GM12891 (cell line): ENCODE results near the gene FLRT1.

Source experiments
- DNase-seq: peaks from one replicate; pipeline ENCODE4 v3.0.0; 2011; ENCODE audit warnings: low spot score; ENCODE audit not compliant: insufficient read length
- FAIRE-seq: peaks from 2 replicates; lab custom pipeline; 2011; peaks lifted over from hg19 to GRCh38; lab: Jason Lieb, UNC
- PAX5 ChIP-seq: IDR thresholded peaks from 2 replicates; pipeline ENCODE4 v1.6.1; 2011; ENCODE audit warnings: low read length, moderate library complexity, mild to moderate bottlenecking; ENCODE audit not compliant: insufficient read depth, severe bottlenecking
- POLR2A ChIP-seq: IDR thresholded peaks from 2 replicates; pipeline ENCODE4 v1.6.1; 2011; ENCODE audit warnings: low read depth, low read length, control low read depth
- POLR2AphosphoS5 ChIP-seq: IDR thresholded peaks from 2 replicates; pipeline ENCODE4 v1.6.1; 2011; ENCODE audit warnings: low read depth, low read length, control low read depth
- POU2F2 ChIP-seq: IDR thresholded peaks from 2 replicates; pipeline ENCODE4 v1.6.1; 2011; ENCODE audit warnings: low read depth, mild to moderate bottlenecking, control low read depth, low read length, moderate library complexity
- SPI1 ChIP-seq: IDR thresholded peaks from 2 replicates; pipeline ENCODE4 v1.6.1; 2011; ENCODE audit warnings: low read depth, low read length, control low read depth
- TAF1 ChIP-seq: IDR thresholded peaks from 2 replicates; pipeline ENCODE4 v1.6.1; 2011; ENCODE audit warnings: low read depth, low read length, control low read depth

FLRT1 gene

DNA sequence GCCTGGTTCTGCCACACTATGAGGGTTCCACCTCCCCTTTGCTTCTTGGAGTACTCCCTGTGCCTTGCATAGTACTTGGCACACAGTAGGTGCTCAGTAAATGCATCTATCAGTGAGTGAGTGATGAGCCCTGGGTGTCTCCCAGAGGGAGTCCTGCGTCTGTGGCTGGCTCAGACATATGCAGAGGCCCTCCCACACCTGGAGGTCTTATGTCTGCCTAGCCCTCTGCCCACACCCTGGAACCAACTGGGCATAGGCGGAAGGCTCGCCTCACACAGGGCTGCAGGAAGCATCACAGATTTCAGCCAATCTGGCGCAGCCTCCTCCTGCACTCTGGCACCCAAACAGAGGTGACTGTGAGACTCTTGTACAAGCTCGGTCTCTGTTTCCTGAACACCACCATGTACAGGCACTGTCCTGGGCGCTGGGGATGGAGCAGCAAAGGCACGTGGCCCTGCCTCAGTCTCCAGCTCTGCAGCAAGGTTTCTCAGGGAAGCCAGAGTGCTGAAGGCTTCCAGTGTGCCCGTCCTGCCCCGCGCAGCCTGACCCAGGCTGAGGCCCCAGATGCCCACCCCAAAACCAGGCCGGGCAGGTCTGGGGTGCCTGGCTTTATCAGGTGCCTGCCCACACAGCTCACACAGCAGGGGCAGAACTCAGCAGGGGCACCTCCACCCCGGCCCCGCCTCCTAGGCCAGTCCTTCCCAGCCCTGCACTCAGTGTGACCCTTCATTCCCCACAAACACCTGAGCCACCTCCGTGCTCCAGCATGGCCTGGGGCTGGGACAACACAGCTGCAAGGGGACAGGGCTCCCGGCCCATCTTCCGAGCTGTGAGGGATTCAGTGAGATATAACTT lies 26.7 kb downstream of the FLRT1 start:
- DNase-seq (no peak), FAIRE-seq (no peak)
- TF ChIP-seq PAX5 (no peak), POU2F2 (no peak), POLR2A (no peak), TAF1 (no peak), SPI1 (no peak), POLR2AphosphoS5 (no peak)

DNA sequence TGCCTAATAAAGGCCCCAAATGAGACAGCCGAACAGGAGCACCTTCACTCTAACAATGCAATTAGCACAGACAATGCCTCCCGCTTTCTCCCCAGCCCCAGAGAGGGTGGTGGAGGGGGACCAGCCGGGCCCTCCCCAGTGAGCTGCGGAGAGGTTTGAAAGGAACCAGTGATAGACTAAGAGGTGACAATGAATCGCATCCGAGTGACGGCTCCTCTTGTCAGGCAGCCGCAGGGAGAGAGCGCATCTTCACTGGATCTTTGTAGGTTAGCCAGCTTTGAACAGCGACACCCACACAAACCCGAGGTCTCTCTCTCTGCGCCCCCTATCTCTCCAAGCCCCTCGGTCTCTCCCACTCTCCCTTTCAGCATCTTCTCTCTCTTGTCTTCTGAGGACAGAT lies 28.0 kb downstream of the FLRT1 start:
- FAIRE-seq, result no peak
- DNase-seq, result no peak
- TF ChIP-seq POLR2AphosphoS5, result no peak
- no peak for TF ChIP-seq PAX5
- TF ChIP-seq POLR2A, result no peak
- no peak for TF ChIP-seq TAF1
- no peak for TF ChIP-seq SPI1
- TF ChIP-seq POU2F2, result no peak

DNA sequence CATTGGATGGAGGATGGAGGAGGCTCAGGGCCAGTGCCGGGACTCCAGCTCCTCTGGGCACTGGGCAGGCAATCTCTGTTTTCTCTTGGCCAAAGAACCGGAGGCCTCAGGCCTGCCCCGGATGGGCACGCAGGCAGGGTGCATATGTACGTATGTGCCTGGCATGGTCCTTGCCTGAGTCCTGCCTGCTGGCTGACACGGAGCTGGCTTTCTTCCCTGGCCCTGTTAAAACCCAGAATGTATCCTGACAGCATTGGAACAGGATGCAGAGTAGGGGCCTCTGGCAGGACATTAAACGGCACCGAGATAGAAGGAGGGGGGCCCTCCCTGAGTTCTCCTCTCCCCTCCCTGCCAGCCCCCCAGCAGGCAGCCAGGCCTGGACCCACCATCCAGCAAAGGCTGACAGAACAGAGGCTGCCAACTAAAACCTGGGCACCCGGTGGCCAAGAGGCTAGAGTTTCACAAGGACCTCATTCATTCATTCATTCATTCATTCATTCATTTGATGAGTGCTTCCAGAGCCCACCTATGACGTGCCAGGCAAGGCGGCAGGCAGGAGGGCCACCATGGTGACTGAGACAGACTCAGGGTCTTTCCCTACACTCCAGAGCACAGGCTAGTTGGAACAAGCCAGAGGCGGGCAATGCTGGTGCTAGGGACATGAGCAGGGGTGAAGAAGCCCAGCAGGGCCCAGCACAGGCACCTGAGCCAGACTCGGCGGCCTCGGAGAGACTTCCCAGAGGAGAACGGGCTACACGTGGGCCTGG lies 28.8 kb downstream of the FLRT1 start:
- no peak for FAIRE-seq

DNA sequence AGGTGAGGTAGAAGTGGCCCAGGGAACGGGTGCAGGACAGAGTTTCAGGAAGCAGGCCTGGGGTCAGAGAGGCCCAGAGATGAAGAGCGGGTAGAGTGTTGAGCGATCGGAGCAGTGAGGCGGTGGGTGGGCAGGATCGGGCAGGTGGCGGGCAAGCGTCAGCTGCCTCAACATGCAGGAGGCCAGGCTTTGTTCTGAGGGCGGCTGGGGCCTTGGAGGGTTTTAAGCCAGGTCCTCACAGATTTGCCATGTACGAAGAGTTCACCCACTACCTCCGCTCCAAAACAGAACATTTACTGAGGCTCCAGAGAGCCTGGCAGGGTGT lies 29.4 kb downstream of the FLRT1 start:
- DNase-seq (no peak), FAIRE-seq (no peak)
- TF ChIP-seq POLR2A, result no peak
- TF ChIP-seq POU2F2, result no peak
- TF ChIP-seq POLR2AphosphoS5, result no peak
- TF ChIP-seq PAX5, result no peak
- TF ChIP-seq SPI1, result no peak
- no peak for TF ChIP-seq TAF1

More for the DNA sequence above, 28.8 kb downstream of the FLRT1 start:
- TF ChIP-seq TAF1 (no peak), POU2F2 (no peak), POLR2A (no peak), PAX5 (no peak), SPI1 (no peak), POLR2AphosphoS5 (no peak)
- DNase-seq, result no peak

DNA sequence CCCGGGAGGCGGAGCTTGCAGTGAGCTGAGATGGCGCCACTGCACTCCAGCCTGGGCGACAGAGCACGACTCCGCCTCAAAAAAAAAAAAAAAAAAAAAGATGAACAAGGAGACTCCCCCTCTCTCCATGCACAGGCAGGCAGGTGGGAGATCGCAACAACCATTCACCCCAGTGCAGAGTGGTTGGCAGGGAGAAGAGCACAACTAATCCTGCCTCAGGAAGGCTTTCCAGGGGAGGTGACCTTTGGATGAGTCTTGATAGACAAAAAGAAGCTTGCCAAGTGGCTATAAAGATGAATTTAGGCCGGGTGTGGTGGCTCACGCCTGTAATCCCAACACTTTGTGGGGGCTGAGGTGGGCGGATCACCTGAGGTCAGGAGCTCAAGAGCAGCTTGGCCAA lies 30.0 kb downstream of the FLRT1 start:
- FAIRE-seq, result no peak
- TF ChIP-seq POU2F2 (no peak), PAX5 (no peak), POLR2AphosphoS5 (no peak), TAF1 (no peak), SPI1 (no peak), POLR2A (no peak)

DNA sequence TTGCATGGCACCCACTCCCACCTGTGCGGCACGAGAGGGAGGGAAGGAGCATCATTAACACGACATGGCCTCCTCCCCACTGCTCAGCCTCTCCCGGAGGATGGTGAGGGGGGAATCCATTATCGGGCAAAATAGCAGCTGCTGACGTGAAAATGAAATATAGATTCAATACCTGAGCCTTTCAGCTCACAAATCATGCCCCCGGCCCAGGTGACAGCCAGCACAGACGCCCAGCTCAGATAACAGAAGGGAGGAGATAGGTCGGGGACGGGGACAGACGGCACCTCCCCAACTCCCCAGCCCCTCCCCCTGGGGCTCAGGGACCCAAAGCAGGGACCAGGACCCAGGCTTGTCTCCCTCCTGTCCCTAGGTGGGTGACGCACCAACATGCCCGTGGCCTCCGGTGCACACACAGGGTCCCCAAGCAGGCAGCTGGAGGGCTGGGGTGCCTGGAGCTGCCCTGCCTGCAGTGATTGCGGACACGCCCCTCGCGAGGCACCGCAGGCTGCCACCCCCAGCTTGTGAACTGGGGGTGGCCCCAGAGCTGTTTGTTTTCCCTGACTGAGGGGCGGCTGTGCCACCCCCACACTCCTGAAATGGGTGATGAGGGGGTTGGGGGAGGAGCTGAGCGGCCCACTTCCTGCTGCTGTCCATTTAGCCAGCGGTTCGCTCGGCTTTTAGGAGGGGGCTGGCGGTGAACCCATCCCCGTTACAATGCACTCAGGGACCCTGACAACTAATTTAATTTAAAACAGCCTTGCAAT lies 31.7 kb downstream of the FLRT1 start:
- DNase-seq, result no peak
- FAIRE-seq, result no peak
- TF ChIP-seq SPI1 (no peak), TAF1 (no peak), POLR2A (no peak), POU2F2 (no peak), PAX5 (no peak), POLR2AphosphoS5 (no peak)

More for the DNA sequence above, 30.0 kb downstream of the FLRT1 start:
- no peak for DNase-seq

DNA sequence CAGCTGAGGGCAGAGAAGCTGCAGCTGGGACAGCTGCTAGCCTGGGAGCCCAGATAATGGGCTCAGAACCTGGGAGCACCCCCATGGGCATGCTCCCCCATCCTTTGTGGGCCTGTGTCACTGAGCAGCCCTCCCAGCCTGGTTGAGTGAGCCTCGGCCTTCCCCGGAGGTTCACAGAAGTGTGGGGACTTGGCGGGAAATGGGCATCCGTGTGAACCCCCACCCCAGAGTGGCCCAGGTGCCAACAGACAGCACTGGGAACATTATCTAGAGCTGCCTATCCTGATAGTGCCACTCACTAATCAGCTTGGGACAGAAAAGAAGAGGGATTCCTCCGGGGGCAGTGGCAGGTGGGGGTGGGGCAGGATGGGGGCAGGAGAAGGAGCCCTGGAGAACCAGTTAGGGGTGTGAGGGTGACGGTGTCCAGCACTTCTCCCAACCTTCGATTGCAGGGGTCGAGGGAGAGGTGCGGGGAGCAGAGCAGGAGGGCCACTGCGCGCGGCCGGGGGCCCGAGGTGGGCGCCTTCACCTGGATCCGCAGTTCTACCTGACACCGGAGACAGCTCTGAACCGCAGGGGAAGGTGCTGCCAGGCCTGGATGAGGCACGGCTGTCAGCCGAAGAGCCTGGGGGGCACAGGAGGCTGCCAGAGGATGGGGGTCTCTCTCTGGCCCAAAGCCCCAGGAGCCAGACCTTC lies 33.1 kb downstream of the FLRT1 start:
- FAIRE-seq (no peak), DNase-seq (no peak)
- TF ChIP-seq POLR2A (no peak), TAF1 (no peak), POU2F2 (no peak), SPI1 (no peak), POLR2AphosphoS5 (no peak), PAX5 (no peak)

DNA sequence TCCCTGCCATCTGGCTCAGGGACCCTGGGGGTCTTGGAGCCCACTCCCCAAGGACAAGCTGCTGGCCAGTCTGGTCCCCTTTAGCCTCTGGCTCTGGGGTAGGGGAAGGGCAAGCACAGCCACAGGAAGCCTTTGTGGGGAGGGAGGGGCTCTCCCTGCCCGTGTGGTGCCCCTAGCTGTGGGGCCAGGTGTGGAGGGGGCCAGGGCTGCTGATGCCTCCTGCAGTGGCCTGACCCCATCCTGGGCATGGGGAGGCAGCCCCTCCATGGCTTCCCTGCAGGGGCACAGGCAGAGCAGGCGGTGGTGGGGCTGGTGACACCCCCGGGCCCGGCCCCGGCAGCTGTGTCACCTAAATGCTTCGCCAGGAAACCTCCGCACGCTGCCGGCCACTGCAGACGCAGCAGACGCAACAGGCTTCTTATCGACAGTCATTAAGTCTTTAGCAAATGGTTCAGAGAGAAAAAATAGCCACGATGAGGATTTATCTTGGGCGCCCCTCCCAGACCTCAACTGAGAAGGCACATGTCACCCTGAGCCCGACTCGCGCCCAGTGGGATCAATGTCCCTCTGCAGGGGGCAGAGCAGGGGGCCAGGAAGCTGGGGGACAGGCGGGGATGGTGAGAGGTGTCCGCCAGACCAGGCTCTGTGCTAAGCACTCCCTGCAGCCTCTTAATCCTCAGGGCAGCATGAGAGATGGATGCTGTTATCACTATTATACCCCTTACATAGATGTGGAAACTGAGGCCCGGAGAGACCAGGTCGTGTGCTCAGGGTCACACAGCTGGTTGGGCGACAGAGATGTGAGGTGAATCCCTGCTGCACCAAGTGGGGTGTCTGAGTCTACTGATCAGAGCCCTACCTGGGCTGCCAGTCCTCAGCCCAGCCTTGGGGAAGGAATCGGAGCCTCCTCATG lies 33.9 kb downstream of the FLRT1 start:
- no peak for FAIRE-seq
- no peak for TF ChIP-seq POLR2A
- no peak for TF ChIP-seq SPI1
- no peak for TF ChIP-seq TAF1
- no peak for TF ChIP-seq PAX5
- no peak for TF ChIP-seq POU2F2
- no peak for TF ChIP-seq POLR2AphosphoS5

DNA sequence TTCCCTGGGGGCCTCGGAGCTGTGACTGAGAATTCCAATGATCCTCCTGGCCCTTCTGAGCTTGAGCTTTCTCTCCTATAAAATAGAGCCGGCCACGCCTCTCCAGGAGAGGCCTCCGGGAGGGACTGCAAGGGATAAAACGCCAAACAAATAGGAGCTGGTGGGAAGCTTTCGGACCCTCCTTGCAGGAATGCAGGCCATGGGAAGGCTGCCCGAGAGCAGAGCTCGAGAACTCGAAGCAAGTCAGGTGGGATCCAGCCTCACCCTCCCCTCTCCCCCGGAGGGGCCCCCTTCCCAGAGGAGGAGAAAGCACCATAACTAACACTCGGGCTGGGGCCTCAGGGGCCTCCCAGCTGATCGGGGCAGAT lies 34.6 kb downstream of the FLRT1 start:
- no peak for FAIRE-seq
- no peak for DNase-seq
- TF ChIP-seq TAF1, result no peak
- TF ChIP-seq POU2F2, result no peak
- TF ChIP-seq PAX5, result no peak
- TF ChIP-seq POLR2AphosphoS5, result no peak
- TF ChIP-seq SPI1, result no peak
- no peak for TF ChIP-seq POLR2A

More for the DNA sequence above, 33.9 kb downstream of the FLRT1 start:
- DNase-seq, result no peak
